ENCODE measurements around the gene CD200R1L. TPM values are rescaled to one million over a fixed set of nuclear protein-coding genes. Genes with fewer than 3 reads are reported as not detected.

CD200R1L gene
- total RNA-seq, 1 experiment from 2014 or later: not detected

DNA sequence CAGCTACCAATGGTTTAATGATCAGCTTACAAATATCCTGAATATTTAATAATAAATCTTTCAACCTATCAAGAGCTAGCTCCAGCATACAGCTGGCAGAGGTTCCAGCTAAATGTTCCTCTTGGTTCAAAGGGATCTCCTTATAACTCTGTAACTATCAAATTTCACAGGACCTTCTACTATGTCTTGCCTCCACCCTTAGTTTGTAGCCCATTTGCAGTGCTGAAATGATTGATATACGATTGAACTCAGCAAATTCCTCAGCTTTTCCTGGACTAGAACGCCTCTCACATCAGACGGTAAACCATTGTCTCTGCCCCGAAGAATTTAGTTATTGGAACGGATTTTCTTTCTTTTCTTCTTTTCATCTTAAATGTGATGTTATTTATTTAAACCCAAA is 41.5 kb downstream of the CD200R1L start:
- H2BK20ac ChIP-seq (ENCODE audit: low read depth, low read length, poor library complexity, severe bottlenecking): no peak overlapping the region
- no CpG with 5 or more reads among the region's 5 CpGs for WGBS (ENCODE audit: extremely low coverage, insufficient read length, low lambda C conversion rate)
- H3K79me2 ChIP-seq (ENCODE audit: insufficient read depth, low read length): no peaks in the 10 kb centered on the region
- H3K27me3 ChIP-seq (ENCODE audit: insufficient read depth, low read length): no peaks in the 10 kb centered on the region; the same call in 1 of the 2 replicates
- H3K23ac ChIP-seq (ENCODE audit: insufficient read length, low read depth, low read length): no peak overlapping the region
- H3T11ph ChIP-seq (ENCODE audit: low read length): no peak overlapping the region
- no peak for DNase-seq
- no peaks in the 10 kb centered on the region for H3K4me1 ChIP-seq (ENCODE audit: insufficient read depth, low read length)
- no peak overlapping the region for H2BK15ac ChIP-seq (ENCODE audit: low read depth, low read length)
- H3K14ac ChIP-seq (ENCODE audit: insufficient read depth, low read length): no peak overlapping the region
- Mint-ChIP-seq H3K27me3 (ENCODE audit: low read depth) (no peaks in the 10 kb centered on the region), H3K36me3 (ENCODE audit: insufficient read depth in 1 of 3, low read depth in 3 of 3) (no peaks in the 10 kb centered on the region; a peak in 1 of 7 replicates), H3K9me3 (no peaks in the 10 kb centered on the region), H3K27ac (no peak overlapping the region), H3K4me1 (no peaks in the 10 kb centered on the region), H3K4me3 (no peak overlapping the region)
- no peak overlapping the region for H3K4ac ChIP-seq (ENCODE audit: low read depth, low read length)
- H2AK5ac ChIP-seq (ENCODE audit: insufficient read length, low read length): no peak overlapping the region
- no peaks in the 10 kb centered on the region for H3K79me1 ChIP-seq (ENCODE audit: insufficient read depth, low read depth, low read length, poor library complexity, severe bottlenecking)
- TF ChIP-seq, protein P1, sequence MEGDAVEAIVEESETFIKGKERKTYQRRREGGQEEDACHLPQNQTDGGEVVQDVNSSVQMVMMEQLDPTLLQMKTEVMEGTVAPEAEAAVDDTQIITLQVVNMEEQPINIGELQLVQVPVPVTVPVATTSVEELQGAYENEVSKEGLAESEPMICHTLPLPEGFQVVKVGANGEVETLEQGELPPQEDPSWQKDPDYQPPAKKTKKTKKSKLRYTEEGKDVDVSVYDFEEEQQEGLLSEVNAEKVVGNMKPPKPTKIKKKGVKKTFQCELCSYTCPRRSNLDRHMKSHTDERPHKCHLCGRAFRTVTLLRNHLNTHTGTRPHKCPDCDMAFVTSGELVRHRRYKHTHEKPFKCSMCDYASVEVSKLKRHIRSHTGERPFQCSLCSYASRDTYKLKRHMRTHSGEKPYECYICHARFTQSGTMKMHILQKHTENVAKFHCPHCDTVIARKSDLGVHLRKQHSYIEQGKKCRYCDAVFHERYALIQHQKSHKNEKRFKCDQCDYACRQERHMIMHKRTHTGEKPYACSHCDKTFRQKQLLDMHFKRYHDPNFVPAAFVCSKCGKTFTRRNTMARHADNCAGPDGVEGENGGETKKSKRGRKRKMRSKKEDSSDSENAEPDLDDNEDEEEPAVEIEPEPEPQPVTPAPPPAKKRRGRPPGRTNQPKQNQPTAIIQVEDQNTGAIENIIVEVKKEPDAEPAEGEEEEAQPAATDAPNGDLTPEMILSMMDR (conservative IDR thresholded peaks at IDR 0.05): no peak
- no peaks in the 10 kb centered on the region for H4K20me1 ChIP-seq (ENCODE audit: control insufficient read depth, insufficient read depth, insufficient read length)
- H2BK5ac ChIP-seq (ENCODE audit: insufficient read length, low read length): no peak overlapping the region
- no peaks in the 10 kb centered on the region for H3K23me2 ChIP-seq (ENCODE audit: insufficient read length, low read depth, low read length, poor library complexity, severe bottlenecking)
- no peaks in the 10 kb centered on the region for H3K9me3 ChIP-seq (ENCODE audit: control insufficient read depth, low read depth, low read length)
- H2AFZ ChIP-seq (ENCODE audit: low read length): no peak overlapping the region
- no peak overlapping the region for H3K4me2 ChIP-seq (ENCODE audit: insufficient read depth, insufficient read length, low read length)
- H4K91ac ChIP-seq (ENCODE audit: insufficient read length, low read depth, low read length): no peak overlapping the region
- no peak overlapping the region for H2BK12ac ChIP-seq (ENCODE audit: insufficient read length, low read depth, low read length)
- H2BK120ac ChIP-seq (ENCODE audit: low read depth, low read length, poor library complexity, severe bottlenecking): no peak overlapping the region
- H3K27ac ChIP-seq (ENCODE audit: insufficient read length, low read depth, low read length): no peak overlapping the region
- no peak overlapping the region for H4K8ac ChIP-seq (replicated peaks; ENCODE audit: insufficient read length, low read depth, low read length)
- no peak overlapping the region for H4K5ac ChIP-seq (ENCODE audit: insufficient read length, low read depth, low read length)
- H3K9ac ChIP-seq (ENCODE audit: extremely low read depth, insufficient read length, low read length): no peak overlapping the region
- H3K56ac ChIP-seq (ENCODE audit: insufficient read length, low read depth, low read length): no peak overlapping the region
- no peak overlapping the region for H3K18ac ChIP-seq (ENCODE audit: insufficient read length, low read depth, low read length)
